ENCODE data around the gene SUPT7L. TPM values are rescaled to one million over a fixed set of nuclear protein-coding genes. Genes with fewer than 3 reads are reported as not detected.

Gene SUPT7L
- total RNA-seq, 1 donor, result 36.7 TPM

GRCh38 chr2:27621524-27621923 lies 41.9 kb downstream of the SUPT7L start:
- no peak for DNase-seq (ENCODE audit: low read depth)
- H3K4me3 ChIP-seq (ENCODE audit: low read depth, low read length), result no peak overlapping the region
- no peak for TF ChIP-seq CTCF (IDR thresholded peaks at IDR 0.05; ENCODE audit: insufficient read depth, low read length)

- TF ChIP-seq CTCF (IDR thresholded peaks at IDR 0.05; ENCODE audit: insufficient read depth, low read length), result no peak
- no peak for DNase-seq (ENCODE audit: low read depth)
- H3K4me3 ChIP-seq (ENCODE audit: low read depth, low read length), result no peak overlapping the region
Observed at GRCh38 chr2:27615316-27615715, 48.1 kb downstream of the SUPT7L start.

GRCh38 chr2:27613985-27614384 lies 49.4 kb downstream of the SUPT7L start:
- no peak for TF ChIP-seq CTCF (IDR thresholded peaks at IDR 0.05; ENCODE audit: insufficient read depth, low read length)
- DNase-seq (ENCODE audit: low read depth), result no peak

GRCh38 chr2:27606611-27607010 lies 56.8 kb downstream of the SUPT7L start:
- no peak for DNase-seq (ENCODE audit: low read depth)
- no peak overlapping the region for H3K4me3 ChIP-seq (ENCODE audit: low read depth, low read length)

More at GRCh38 chr2:27613985-27614384, 49.4 kb downstream of the SUPT7L start:
- no peak overlapping the region for H3K4me3 ChIP-seq (ENCODE audit: low read depth, low read length)

More at GRCh38 chr2:27606611-27607010, 56.8 kb downstream of the SUPT7L start:
- no peak for TF ChIP-seq CTCF (IDR thresholded peaks at IDR 0.05; ENCODE audit: insufficient read depth, low read length)

Small RNA genes within 50 kb of the gene (small RNA-seq; reads per million reads assigned to genes)
- gene RF00340, result not detected

Other genes starting within 250 kb of the SUPT7L start
- gene NRBP1, start 235.0 kb downstream of the SUPT7L start, total RNA-seq (ENCODE audit: low replicate concordance), result 40.1 and 118 TPM in 2 replicates
- gene KRTCAP3, start 221.2 kb downstream of the SUPT7L start, total RNA-seq (ENCODE audit: low replicate concordance), result not detected in 2 replicates
- 24.4 and 25.7 TPM in 2 replicates for gene IFT172, start 173.9 kb downstream of the SUPT7L start, total RNA-seq (ENCODE audit: low replicate concordance)
- 7.3 and 45.8 TPM in 2 replicates for gene FNDC4, start 168.4 kb downstream of the SUPT7L start, total RNA-seq (ENCODE audit: low replicate concordance)
- gene GCKR, start 166.8 kb downstream of the SUPT7L start, total RNA-seq (ENCODE audit: low replicate concordance), result 4.5 and 4.9 TPM in 2 replicates
- gene ZNF512, start 80.6 kb downstream of the SUPT7L start, total RNA-seq (ENCODE audit: low replicate concordance), result 32.2 and 34.7 TPM in 2 replicates
- gene CCDC121, start 34.6 kb downstream of the SUPT7L start, total RNA-seq (ENCODE audit: low replicate concordance), result 3.6 and 7.0 TPM in 2 replicates
- gene GPN1, start 34.6 kb downstream of the SUPT7L start, total RNA-seq (ENCODE audit: low replicate concordance), result 40.2 and 49.0 TPM in 2 replicates
- 25.9 and 70.6 TPM in 2 replicates for gene SLC4A1AP, start 275 bp upstream of the SUPT7L start, total RNA-seq (ENCODE audit: low replicate concordance)
- 100 and 109 TPM in 2 replicates for gene MRPL33, start 108.1 kb upstream of the SUPT7L start, total RNA-seq (ENCODE audit: low replicate concordance)
- 1.3 and 1.4 TPM in 2 replicates for gene RBKS, start 226.8 kb upstream of the SUPT7L start, total RNA-seq (ENCODE audit: low replicate concordance)
- 18.8 and 45.3 TPM in 2 replicates for gene BABAM2, start 227.1 kb upstream of the SUPT7L start, total RNA-seq (ENCODE audit: low replicate concordance)

Measured in fibroblast of the aortic adventitia (primary cell).